Stimulated activated naive B cell treated with anti-CD40 and anti-IgM and Interleukin-4, amounts not matched to agents 10 μg/mL and 1 μg/mL and 100 μg/mL, for 72 hours (primary cell): ENCODE measurements around the gene RAI1.

Experiments
- ATAC-seq, 2 donors: fragments of 150-1000 bp; cut with Tn5 transposase; replicated peaks; 2 replicates each; pipeline ENCODE4 v1.10.0; 2021; ENCODE audit warnings: moderate library complexity in 1 of 2
- DNase-seq: peaks from one replicate; pipeline ENCODE4 v3.0.0; 2021
- H3K27ac Mint-ChIP-seq: one replicate; pipeline ENCODE4 v1.8.0; 2022; ENCODE audit warnings: mild to moderate bottlenecking, mixed read lengths
- H3K27me3 Mint-ChIP-seq, 2 donors: one replicate each; pipeline ENCODE4 v1.8.0; 2022; ENCODE audit warnings: mixed read lengths in 2 of 2
- H3K36me3 Mint-ChIP-seq, 2 donors: one replicate each; pipeline ENCODE4 v1.8.0; 2022; ENCODE audit warnings: mixed read lengths in 2 of 2, mild to moderate bottlenecking in 1 of 2
- H3K4me1 Mint-ChIP-seq, 2 donors: one replicate each; pipeline ENCODE4 v1.8.0; 2022; ENCODE audit warnings: mixed read lengths in 2 of 2, mild to moderate bottlenecking in 1 of 2
- H3K4me3 Mint-ChIP-seq, 2 donors: one replicate each; pipeline ENCODE4 v1.8.0; 2022; ENCODE audit warnings: mild to moderate bottlenecking in 2 of 2, mixed read lengths in 2 of 2, moderate library complexity in 1 of 2
- H3K9me3 Mint-ChIP-seq, 2 donors: one replicate each; pipeline ENCODE4 v1.8.0; 2022; ENCODE audit warnings: mixed read lengths in 2 of 2, mild to moderate bottlenecking in 1 of 2

The RAI1 gene

DNA sequence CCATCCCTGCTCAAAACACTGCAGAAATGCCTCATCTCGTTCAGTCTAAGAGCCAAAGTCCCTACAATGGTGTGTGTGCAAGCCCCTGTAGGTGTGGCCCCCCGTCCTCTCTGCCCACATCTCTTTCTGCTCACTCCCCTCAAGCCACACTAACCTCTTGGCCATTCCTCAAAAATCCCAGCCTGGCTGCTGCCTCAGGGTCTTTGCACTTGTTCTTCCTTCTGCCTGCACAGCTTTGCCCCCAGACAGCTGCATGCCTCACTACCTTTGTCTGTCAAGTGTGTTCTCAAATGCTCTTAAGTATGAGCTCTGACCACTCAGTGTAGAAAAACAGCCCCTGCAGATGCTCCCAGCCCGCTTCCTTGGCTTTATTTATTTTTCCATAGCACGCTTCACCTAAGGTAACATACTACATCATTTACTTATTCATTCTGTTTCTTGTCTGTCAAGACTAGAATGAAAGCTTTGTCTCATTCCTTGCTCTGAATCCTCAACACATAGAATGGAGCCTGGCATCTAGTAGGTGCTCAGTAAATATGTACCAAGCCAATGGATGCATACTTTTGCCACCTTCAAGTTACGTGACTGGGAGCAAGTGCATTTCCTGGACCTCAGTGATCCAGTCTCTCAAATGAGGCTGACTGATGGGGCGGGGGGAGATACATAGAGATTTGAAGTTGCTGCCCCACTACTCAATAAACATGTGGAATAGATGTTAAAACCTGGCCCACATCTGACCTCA, 38.1 kb downstream of the RAI1 start:
- peaks cover 40 to 56% of the 10 kb centered on the region in 2 donors for H3K4me1 Mint-ChIP-seq
- no peaks in the 10 kb centered on the region for H3K9me3 Mint-ChIP-seq
- peaks cover 14 to 43% of the 10 kb centered on the region in 2 donors for H3K36me3 Mint-ChIP-seq
- peaks cover 23 to 28% of the 10 kb centered on the region in 2 donors for H3K27me3 Mint-ChIP-seq
- ATAC-seq (no peak), DNase-seq (no peak)
- H3K27ac Mint-ChIP-seq, result peak overlapping the region; percentile 20
- H3K4me3 Mint-ChIP-seq, result no peak overlapping the region

DNA sequence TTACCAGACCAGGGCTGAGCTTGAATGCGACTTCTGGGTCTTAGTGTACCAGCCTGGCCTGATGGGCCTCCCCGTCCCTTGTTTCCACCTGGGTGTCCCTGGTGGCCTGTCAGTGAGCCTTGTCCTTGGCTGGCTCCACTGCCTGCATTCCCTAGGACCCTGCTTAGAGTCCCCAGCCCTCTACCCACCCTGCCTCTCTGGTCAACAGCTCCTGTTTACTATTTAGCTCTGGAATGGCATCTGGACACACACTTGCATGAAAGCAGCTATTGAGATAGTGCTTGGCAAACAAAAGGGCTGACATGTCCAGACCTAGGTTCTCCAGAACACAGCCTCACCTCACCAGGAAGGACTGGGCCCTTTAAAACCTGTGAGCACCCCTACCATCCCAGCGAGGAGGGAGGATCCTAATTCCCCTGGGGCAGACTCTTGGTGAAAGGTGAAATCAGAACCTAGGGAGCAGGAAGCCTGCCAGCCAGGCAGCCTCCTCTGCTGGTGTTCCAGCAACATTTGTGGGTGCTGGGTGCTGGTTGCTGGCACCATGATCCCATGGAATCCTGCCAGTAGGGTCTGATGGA, 38.8 kb downstream of the RAI1 start:
- Mint-ChIP-seq H3K9me3 (no peaks in the 10 kb centered on the region), H3K4me3 (no peak overlapping the region), H3K36me3 (peaks cover 12 to 41% of the 10 kb centered on the region in 2 donors), H3K27ac (no peak overlapping the region), H3K27me3 (peaks cover 23 to 28% of the 10 kb centered on the region in 2 donors), H3K4me1 (peaks cover 38 to 54% of the 10 kb centered on the region in 2 donors)
- no peak for ATAC-seq
- DNase-seq, result no peak

GRCh38 chr17:17721140-17721668, 39.9 kb downstream of the RAI1 start:
- H3K36me3 Mint-ChIP-seq, result peaks cover 10 to 44% of the 10 kb centered on the region in 2 donors
- ATAC-seq, result no peak
- DNase-seq, result no peak
- H3K27me3 Mint-ChIP-seq, result peaks cover 23 to 28% of the 10 kb centered on the region in 2 donors
- peaks cover 42 to 57% of the 10 kb centered on the region in 2 donors for H3K4me1 Mint-ChIP-seq
- no peak overlapping the region for H3K27ac Mint-ChIP-seq
- H3K9me3 Mint-ChIP-seq, result no peaks in the 10 kb centered on the region
- H3K4me3 Mint-ChIP-seq, result no peak overlapping the region

DNA sequence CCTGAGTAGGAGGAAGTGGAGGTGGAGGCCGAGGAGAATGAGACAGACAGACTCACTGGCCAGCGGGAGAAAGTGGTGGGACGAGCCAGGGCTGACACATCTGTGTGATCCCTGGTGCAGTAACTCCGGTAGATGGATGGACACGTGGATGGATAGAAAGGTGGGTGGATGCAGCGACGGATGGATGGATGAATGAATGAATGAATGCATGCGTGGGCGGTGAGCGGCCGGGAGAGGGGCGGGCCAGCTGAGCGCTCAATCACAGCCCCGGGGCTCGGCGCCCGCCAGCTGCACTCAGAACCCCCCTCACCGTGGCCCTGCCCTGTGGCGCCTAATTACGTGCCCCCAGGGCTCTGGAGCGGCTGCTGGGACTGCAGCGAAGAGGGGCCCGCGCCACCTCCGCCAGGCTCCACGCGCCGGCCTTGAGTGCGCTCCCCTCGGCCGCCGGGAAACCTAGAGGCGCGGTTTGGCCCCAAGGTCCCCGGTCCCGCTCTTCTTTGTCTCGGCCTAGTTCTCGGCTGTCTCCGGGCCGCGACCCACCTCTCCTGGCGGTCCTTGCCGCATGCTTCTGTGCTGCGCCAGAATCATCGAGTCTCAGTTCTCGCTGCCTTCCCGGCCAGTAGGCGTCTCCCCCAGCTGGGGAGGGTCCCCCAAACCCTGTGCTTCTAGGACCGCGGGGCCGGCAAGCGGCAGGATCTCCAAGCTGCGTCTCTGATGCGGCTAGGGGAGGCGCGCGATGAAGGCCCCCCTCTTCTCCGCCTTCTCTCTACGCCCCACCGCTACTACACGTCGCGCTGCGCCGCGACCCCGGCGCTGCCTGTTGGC, 41.0 kb downstream of the RAI1 start:
- Mint-ChIP-seq H3K4me1 (peaks cover 39 to 59% of the 10 kb centered on the region in 2 donors), H3K27me3 (peaks cover 23 to 24% of the 10 kb centered on the region in 2 donors), H3K9me3 (no peaks in the 10 kb centered on the region), H3K36me3 (peaks cover 10 to 38% of the 10 kb centered on the region in 2 donors), H3K4me3 (peak overlapping the region; percentile 25 to 82), H3K27ac (no peak overlapping the region)
- ATAC-seq (no peak), DNase-seq (no peak)

DNA sequence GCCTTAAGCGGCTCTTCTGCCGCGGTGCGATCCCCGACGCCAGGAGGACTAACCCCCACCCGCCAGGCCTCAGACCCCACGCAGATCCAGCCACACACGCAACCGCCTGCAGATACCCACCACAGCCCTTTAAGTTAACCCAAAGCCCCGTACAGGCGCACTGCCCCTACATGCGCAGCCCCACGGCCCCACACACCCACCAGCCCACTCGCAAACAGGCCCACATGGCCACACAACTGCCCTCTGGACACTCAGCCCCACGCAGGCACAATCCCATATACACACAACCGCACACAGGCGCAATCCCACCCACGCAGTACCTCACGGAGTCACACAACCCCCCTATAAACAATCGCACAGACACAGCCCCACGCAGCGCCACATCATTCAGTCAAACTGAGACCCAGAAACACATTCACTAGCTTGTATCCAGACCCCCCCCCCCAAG, 41.7 kb downstream of the RAI1 start:
- H3K27me3 Mint-ChIP-seq, result peaks cover 23 to 24% of the 10 kb centered on the region in 2 donors
- DNase-seq (no peak), ATAC-seq (no peak)
- peak overlapping the region; percentile 82 to 91 for H3K4me3 Mint-ChIP-seq
- H3K36me3 Mint-ChIP-seq, result peaks cover 10 to 40% of the 10 kb centered on the region in 2 donors
- H3K27ac Mint-ChIP-seq, result peak overlapping the region; percentile 10
- H3K4me1 Mint-ChIP-seq, result peaks cover 36 to 52% of the 10 kb centered on the region in 2 donors
- H3K9me3 Mint-ChIP-seq, result no peaks in the 10 kb centered on the region

GRCh38 chr17:17723354-17724261, 42.4 kb downstream of the RAI1 start:
- peaks cover 37 to 48% of the 10 kb centered on the region in 2 donors for H3K4me1 Mint-ChIP-seq
- DNase-seq, result no peak
- peak; percentile 38 to 50 for ATAC-seq
- H3K27ac Mint-ChIP-seq, result peak overlapping the region; percentile 90
- H3K27me3 Mint-ChIP-seq, result peaks cover 23 to 24% of the 10 kb centered on the region in 2 donors
- peaks cover 7 to 40% of the 10 kb centered on the region in 2 donors for H3K36me3 Mint-ChIP-seq
- H3K4me3 Mint-ChIP-seq, result peak overlapping the region; percentile 82 to 91
- no peaks in the 10 kb centered on the region for H3K9me3 Mint-ChIP-seq

GRCh38 chr17:17724307-17725010, 43.2 kb downstream of the RAI1 start:
- H3K27me3 Mint-ChIP-seq, result peaks cover 23 to 24% of the 10 kb centered on the region in 2 donors
- peak overlapping the region; percentile 82 to 91 for H3K4me3 Mint-ChIP-seq
- no peaks in the 10 kb centered on the region for H3K9me3 Mint-ChIP-seq
- no peak overlapping the region for H3K27ac Mint-ChIP-seq
- peaks cover 9 to 37% of the 10 kb centered on the region in 2 donors for H3K36me3 Mint-ChIP-seq
- peaks cover 33 to 52% of the 10 kb centered on the region in 2 donors for H3K4me1 Mint-ChIP-seq
- DNase-seq (peak; percentile 16), ATAC-seq (peak; percentile 70 to 72)

DNA sequence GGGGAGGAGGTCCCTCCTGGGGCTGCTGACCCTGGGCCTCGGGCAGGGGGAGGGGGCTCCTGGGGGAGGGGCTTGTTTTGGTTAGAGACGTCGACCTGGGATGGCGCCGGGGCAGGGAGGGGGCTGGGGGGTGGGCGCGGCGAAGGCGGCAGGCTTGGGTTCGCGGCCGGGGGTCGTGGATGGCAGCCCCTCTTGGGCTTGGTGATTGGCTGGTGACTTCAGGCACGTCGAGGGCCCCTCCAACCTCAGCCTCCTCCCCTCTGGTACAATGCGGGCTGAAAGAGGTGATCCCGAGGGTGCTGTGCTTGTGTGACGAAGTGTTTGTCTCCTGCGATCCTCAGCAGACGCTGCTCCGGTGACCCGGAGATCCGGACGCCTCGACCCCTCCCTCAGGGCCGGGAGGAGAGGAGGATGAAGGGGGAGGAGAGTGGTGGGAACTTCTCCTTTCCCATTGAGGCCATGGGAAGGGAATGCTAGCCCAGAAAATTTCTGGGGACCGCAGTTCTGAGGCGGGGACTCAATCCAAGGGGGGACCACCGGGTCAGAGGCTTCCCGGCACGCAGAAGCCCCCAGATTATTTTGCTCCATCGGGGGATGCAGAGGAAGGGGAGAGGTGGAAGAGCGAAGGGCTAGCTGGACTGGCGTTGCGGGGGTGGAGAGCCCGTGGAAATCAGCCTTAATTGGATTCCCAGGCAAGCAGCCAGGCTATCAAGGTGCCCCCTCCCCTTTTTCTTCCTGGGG, 43.9 kb downstream of the RAI1 start:
- Mint-ChIP-seq H3K4me1 (peaks cover 39 to 59% of the 10 kb centered on the region in 2 donors), H3K36me3 (peaks cover 11 to 41% of the 10 kb centered on the region in 2 donors), H3K9me3 (no peaks in the 10 kb centered on the region), H3K4me3 (peak overlapping the region; percentile 57 to 82), H3K27ac (peak overlapping the region; percentile 88), H3K27me3 (peaks cover 23 to 24% of the 10 kb centered on the region in 2 donors)
- peak in 1 of 2 donors; percentile 26 for ATAC-seq
- DNase-seq, result no peak

- H3K4me1 Mint-ChIP-seq, result peaks cover 39 to 59% of the 10 kb centered on the region in 2 donors
- H3K27me3 Mint-ChIP-seq, result peaks cover 23 to 24% of the 10 kb centered on the region in 2 donors
- no peak overlapping the region for H3K4me3 Mint-ChIP-seq
- DNase-seq, result no peak
- H3K9me3 Mint-ChIP-seq, result no peaks in the 10 kb centered on the region
- no peak for ATAC-seq
- H3K27ac Mint-ChIP-seq, result peak overlapping the region; percentile 57
- peaks cover 12 to 41% of the 10 kb centered on the region in 2 donors for H3K36me3 Mint-ChIP-seq
These were observed 44.6 kb downstream of the RAI1 start for GRCh38 chr17:17725752-17726457.

GRCh38 chr17:17726458-17727060, 45.3 kb downstream of the RAI1 start:
- H3K4me3 Mint-ChIP-seq, result no peak overlapping the region
- no peaks in the 10 kb centered on the region for H3K9me3 Mint-ChIP-seq
- peaks cover 17 to 20% of the 10 kb centered on the region in 2 donors for H3K27me3 Mint-ChIP-seq
- DNase-seq (no peak), ATAC-seq (no peak)
- peaks cover 39 to 56% of the 10 kb centered on the region in 2 donors for H3K4me1 Mint-ChIP-seq
- H3K27ac Mint-ChIP-seq, result no peak overlapping the region
- peaks cover 12 to 36% of the 10 kb centered on the region in 2 donors for H3K36me3 Mint-ChIP-seq

GRCh38 chr17:17727111-17727659, 45.9 kb downstream of the RAI1 start:
- H3K9me3 Mint-ChIP-seq, result no peaks in the 10 kb centered on the region
- DNase-seq, result no peak
- peaks cover 34 to 50% of the 10 kb centered on the region in 2 donors for H3K4me1 Mint-ChIP-seq
- no peak for ATAC-seq
- peaks cover 8 to 30% of the 10 kb centered on the region in 2 donors for H3K36me3 Mint-ChIP-seq
- no peak overlapping the region for H3K4me3 Mint-ChIP-seq
- peaks cover 11 to 14% of the 10 kb centered on the region in 2 donors for H3K27me3 Mint-ChIP-seq
- H3K27ac Mint-ChIP-seq, result no peak overlapping the region
